Effector CD4-positive, alpha-beta T cell (primary cell): ENCODE results near the gene PM20D1.

ENCODE experiments used
- DNase-seq: peaks from one replicate; pipeline ENCODE4 v3.0.0-alpha.2; 2020

Gene PM20D1

DNA sequence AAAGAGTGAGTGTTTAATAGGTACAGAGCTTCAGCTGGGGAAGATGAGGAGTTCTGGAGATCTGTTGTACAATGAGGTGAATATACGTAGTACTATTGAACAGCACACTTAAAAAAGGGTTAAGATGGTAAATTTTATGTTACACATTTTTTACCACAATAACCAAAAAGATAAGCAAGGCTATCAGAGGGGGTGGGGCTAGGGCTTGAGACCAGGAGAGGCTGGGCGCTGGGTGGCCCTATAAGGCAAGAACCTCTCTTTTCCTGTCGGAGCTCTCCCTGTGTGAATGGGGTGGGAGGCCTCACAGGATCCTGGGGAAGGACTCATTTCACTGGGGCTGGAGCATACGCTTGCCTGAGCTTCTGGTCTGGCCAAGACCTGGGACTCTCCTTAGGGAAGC lies 45.9 kb downstream of the PM20D1 start:
- DNase-seq, result no peak

GRCh38 chr1:205802060-205802459 lies 47.9 kb downstream of the PM20D1 start:
- no peak for DNase-seq

DNA sequence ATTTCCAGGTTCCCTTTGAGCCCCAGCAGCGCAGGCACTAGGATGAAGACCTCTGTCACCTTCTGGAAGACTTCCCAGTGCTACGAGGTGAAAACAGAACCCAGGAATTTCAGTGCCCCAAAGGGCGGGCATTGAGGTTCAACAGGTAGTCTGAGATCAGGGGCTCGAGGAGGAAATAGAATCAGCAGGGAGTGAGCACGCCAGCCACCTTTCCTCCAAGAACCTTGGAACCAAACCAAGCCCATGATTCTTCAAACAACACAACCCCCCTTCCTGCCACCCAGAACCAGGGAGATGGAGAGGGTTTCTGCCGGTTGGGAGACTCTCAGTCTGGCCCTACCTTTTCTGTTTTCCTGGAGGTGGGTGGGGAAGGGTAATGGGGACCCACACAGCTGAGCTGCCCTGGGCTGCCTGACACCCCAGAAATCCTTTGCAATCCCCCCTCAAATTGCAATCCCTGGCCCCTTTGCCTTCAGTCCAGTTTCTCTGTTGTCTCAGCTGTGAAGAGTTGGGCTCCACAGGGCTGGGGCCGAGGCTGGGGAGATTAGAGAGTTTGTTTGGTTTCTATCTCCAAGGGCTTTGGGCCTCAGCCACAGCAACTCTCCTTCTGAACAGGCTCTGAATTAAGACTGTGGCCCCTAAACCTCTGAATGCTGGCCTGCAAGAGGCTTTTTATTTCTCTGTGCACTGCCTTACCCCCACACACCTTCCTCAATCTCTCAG lies 48.8 kb downstream of the PM20D1 start:
- DNase-seq, result no peak

DNA sequence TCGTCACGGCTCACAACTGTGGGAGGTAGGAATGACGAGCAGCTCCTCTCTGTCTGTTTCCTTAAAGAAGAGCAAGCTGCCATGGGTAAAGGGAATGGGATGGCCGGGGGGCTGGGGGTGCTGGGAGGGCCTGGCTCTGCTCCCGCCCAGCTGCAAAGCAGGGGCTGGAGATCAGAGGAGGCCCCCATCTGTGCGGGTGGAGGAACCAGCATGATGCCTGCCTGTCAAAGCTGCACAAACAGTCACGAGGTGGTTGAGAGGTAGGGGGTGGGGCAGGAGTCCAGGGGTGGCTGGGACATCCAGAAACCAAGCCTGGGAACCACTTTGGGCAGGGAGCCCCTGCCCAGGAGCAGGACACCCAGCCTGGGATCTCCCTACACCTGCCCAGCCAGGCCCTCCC lies 49.5 kb downstream of the PM20D1 start:
- no peak for DNase-seq

DNA sequence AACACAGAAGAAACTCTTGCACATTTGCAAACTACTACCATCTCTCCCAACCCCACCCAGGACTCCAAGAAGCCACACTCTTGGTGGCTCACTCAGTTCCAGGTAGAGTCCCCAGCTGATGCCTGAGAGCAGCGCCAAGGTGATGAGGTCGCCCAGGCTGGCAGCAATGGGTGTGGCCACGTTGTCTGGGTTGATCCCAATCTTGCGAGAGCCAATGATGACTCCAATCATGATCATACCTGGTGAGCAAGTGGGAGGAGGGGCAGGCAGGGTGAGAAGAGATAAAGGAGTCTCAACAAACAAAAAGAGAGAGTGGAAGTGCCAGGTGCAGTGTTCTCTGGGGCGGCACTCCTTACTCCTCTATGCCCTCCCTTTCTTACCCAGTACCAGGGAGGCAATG lies 51.4 kb downstream of the PM20D1 start:
- DNase-seq, result no peak

DNA sequence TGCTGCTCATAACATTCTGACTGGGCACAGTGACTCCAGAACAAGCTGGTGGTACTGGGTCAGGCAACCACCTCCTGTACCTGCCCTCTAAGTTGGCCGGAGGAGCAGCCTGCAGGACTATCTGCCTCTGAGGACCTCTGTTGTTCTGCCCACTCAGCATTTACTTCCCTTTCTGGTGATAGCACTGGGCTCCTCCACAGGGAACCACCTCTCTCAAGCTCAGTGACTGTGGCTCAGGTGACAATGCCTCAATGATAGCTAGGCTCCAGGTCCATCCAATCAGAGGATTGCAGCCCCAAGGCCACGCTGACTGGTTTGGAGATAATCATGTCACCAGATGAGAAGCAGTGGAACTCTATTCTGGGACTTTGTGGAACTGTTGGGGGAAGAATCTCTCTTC lies 52.8 kb downstream of the PM20D1 start:
- DNase-seq, result no peak

GRCh38 chr1:205794011-205794730 lies 55.8 kb downstream of the PM20D1 start:
- no peak for DNase-seq

DNA sequence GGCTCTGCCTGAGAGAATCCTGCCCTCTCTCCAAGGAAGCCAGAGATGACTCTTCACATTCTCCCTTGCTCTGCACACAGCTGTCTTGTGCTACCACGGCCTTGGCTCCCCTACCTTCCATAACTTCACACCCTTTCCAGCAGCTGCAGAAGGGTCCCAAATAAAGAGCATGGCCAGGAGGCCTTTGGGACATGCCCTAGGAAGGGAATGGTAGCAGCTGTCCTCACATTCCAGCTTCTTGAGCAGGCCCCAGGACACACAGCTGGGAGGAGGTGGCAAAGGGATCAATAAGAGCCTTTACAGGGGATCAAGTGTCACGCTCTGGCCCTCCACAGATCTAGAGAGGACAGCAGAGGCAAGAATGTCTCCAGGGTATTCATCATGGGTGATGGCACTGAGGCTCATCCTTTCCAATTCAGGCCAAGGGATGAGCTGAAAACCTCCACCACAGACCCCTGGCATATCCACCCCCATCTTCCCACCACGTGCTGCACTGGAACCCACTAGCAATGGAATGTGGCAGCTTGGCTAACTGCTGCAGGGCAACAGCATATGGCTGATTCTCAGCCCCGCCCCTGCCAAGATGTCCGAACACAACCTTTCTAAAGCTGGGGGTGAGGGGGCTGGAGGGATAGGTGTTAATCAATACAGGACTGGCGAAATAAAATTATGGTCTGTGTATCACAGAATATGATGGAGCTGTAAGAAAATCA lies 56.8 kb downstream of the PM20D1 start:
- no peak for DNase-seq

DNA sequence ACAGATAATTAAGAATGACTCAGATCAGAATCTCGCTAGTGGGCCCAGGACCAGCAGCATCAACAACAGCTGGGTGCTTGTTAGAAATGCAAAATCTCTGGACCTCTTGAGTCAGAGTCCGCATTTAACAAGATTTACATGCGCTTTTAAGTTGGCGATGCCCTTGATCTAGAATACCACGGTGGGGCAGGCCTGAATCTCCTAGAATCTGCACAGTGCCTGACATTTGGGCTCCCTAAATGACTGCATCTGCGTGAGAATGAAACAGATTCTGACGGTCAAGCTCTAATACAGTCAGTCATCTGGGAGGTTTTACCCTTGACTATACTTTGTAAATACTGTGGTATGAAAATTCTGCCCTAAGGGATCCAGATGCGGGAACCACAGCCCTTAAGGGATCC lies 57.5 kb downstream of the PM20D1 start:
- DNase-seq, result no peak

GRCh38 chr1:205791568-205792180 lies 58.3 kb downstream of the PM20D1 start:
- peak; percentile 45 for DNase-seq

- DNase-seq, result no peak
These were observed 62.5 kb downstream of the PM20D1 start for GRCh38 chr1:205787287-205787916.

- DNase-seq, result no peak
These were observed 63.3 kb downstream of the PM20D1 start for GRCh38 chr1:205786601-205787000.

- DNase-seq, result no peak
These were observed 64.5 kb downstream of the PM20D1 start for GRCh38 chr1:205785446-205785845.

DNA sequence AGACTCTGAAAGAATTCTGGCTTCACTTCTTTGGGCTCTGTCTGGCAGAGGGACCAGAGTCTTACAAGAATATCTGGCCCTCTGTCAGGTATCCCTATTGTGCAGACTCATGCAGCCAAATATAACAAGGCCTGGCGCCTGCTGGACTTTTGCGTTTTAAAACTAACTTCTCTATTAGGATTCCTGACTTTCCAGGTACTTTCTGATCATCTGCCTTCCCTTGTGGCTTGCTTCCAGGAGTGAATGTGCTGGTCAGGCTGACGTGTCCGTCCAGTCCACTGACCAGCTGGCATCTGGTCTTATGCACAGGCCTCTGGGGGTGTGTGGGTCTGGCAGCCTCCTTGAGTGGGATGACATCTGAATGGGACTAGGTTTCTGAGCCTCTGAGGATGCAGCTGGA lies 66.0 kb downstream of the PM20D1 start:
- DNase-seq, result no peak

- no peak for DNase-seq
These were observed 66.5 kb downstream of the PM20D1 start for GRCh38 chr1:205783433-205783795.

- no peak for DNase-seq
These were observed 67.1 kb downstream of the PM20D1 start for GRCh38 chr1:205782627-205783432.

DNA sequence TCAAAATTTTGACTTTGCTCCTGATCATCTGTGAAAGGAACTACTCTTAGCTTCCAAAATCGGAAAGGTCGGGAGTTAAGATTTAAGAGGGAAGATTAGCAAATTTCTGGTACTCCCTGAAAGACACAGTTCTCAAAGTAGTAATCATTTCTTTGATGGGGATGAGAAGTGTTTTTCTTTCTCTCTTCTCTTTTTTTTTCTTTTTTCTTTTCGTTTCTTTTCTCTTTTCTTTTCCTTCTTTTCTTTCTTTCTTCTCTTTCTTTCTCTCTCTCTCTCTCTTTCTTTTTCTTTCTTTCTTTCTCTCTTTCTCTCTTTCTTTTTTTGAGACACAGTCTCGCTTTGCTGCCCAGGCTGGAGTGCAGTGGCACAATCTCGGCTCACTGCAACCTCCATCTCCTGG lies 69.6 kb downstream of the PM20D1 start:
- DNase-seq, result no peak
